Neural progenitor cell (in vitro differentiated cells): Measurements from ENCODE around the gene SLC28A1. TPM values are rescaled to one million over a fixed set of nuclear protein-coding genes. Genes with fewer than 3 reads are reported as not detected.

ENCODE experiments used
- DNase-seq: peaks from one replicate; pipeline ENCODE4 v3.0.0-alpha.2; 2016; ENCODE audit warnings: low spot score
- H2AFZ ChIP-seq: fragments of 200-600 bp; sonication (generic); replicated peaks from 2 replicates; pipeline ENCODE4 v1.6.1; 2016; ENCODE audit warnings: antibody characterized with exemption
- H3F3A ChIP-seq: fragments of 200-600 bp; sonication (generic); 2 replicates; pipeline ENCODE4 v1.6.1; 2016; ENCODE audit warnings: antibody characterized with exemption, low read depth
- H3K27ac ChIP-seq: fragments of 200-600 bp; sonication (generic); 2 replicates; pipeline ENCODE4 v1.5.1; 2016; ENCODE audit warnings: mild to moderate bottlenecking
- H3K27me3 ChIP-seq: fragments of 200-600 bp; sonication (generic); 2 replicates; pipeline ENCODE4 v1.6.1; 2016; ENCODE audit warnings: mild to moderate bottlenecking, moderate library complexity
- H3K36me3 ChIP-seq: fragments of 200-600 bp; sonication (generic); 2 replicates; pipeline ENCODE4 v1.5.1; 2016
- H3K4me1 ChIP-seq: fragments of 200-600 bp; sonication (generic); 2 replicates; pipeline ENCODE4 v1.6.1; 2016; ENCODE audit warnings: mixed run types
- H3K4me2 ChIP-seq: fragments of 200-600 bp; sonication (generic); 2 replicates; pipeline ENCODE4 v1.6.1; 2016
- H3K4me3 ChIP-seq: fragments of 200-600 bp; sonication (generic); 2 replicates; pipeline ENCODE4 v1.5.1; 2016
- H3K79me2 ChIP-seq: fragments of 200-600 bp; sonication (generic); 2 replicates; pipeline ENCODE4 v1.6.1; 2016; ENCODE audit warnings: low read depth
- H3K9ac ChIP-seq: fragments of 200-600 bp; sonication (generic); 2 replicates; pipeline ENCODE4 v1.6.1; 2016
- H3K9me3 ChIP-seq: fragments of 200-600 bp; sonication (generic); 2 replicates; pipeline ENCODE4 v1.5.1; 2016; ENCODE audit warnings: low read depth
- H4K20me1 ChIP-seq: fragments of 200-600 bp; sonication (generic); 2 replicates; pipeline ENCODE4 v1.6.1; 2016; ENCODE audit warnings: low read depth
- H3K27ac Mint-ChIP-seq: 3 replicates; pipeline ENCODE4 v1.8.0; 2021; ENCODE audit warnings: mixed read lengths
- H3K27me3 Mint-ChIP-seq: 2 replicates; pipeline ENCODE4 v1.8.0; 2022; ENCODE audit warnings: low read depth, mild to moderate bottlenecking, inconsistent platforms, moderate library complexity, mixed read lengths; ENCODE audit not compliant: insufficient read depth
- H3K36me3 Mint-ChIP-seq: 3 replicates; pipeline ENCODE4 v1.8.0; 2021; ENCODE audit warnings: mixed read lengths
- H3K4me1 Mint-ChIP-seq: 3 replicates; pipeline ENCODE4 v1.8.0; 2021; ENCODE audit warnings: mixed read lengths
- H3K4me3 Mint-ChIP-seq: 3 replicates; pipeline ENCODE4 v1.8.0; 2021; ENCODE audit warnings: mild to moderate bottlenecking, moderate library complexity, mixed read lengths
- H3K9me3 Mint-ChIP-seq: 3 replicates; pipeline ENCODE4 v1.8.0; 2020; ENCODE audit warnings: mixed read lengths
- EZH2 ChIP-seq: fragments of 200-600 bp; sonication (generic); IDR thresholded peaks from 2 replicates; pipeline ENCODE4 v1.6.1; 2017; ENCODE audit warnings: antibody characterized with exemption, mild to moderate bottlenecking, moderate library complexity
- EZH2phosphoT487 ChIP-seq: fragments of 200-600 bp; sonication (generic); IDR thresholded peaks from 2 replicates; pipeline ENCODE4 v1.6.1; 2017; ENCODE audit warnings: antibody characterized with exemption
- total RNA-seq: library from RNA; depleted of rRNA; stranded (reverse); fragments of >200 nt; gene quantifications from 2 replicates; pipeline ENCODE4 v1.2.3, GENCODE V29; 2015; ENCODE audit warnings: low replicate concordance
- TF ChIP-seq, protein P1 (sequence below): fragments of 200-600 bp; sonication (generic); IDR thresholded peaks from 2 replicates; pipeline ENCODE4 v1.5.1; 2017; ENCODE audit warnings: antibody characterized with exemption, mild to moderate bottlenecking

Gene SLC28A1
- total RNA-seq, 1 donor from 2014 or later, result not detected

DNA sequence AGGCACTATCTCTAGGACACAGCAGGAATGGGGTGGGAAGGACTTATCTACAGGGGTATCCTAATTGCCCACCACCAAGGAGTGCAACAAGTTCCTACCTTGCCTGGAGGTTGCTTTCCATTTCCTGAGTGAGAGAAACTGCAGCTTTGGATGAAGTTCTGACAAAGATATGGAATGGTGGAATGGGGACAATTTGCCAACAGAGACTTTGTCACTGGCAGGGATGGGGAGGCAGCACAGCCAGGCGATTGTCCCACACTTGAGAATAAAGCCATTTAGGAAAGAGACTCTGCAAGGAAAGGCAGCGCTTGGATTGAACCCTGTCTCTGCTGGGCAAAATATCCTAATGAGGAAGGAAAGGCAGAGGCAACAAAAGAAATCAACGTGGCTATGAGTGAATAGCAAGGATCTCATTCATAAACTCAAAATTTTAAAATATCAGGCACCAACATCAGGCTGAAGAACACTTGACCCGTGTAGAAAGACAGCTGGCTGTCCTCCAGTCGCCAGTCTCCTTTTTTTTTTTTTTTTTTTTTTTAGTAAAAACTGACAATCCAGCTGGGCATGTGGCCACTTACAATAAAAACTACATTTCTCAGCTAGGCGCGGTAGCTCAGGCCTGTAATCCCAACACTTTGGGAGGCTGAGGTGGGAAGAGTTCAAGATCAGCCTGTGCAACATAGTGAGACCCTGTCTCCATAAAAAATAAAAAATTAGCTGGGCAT lies 65.5 kb downstream of the SLC28A1 start:
- Histone ChIP-seq H4K20me1 (no peaks in the 10 kb centered on the region), H3K27me3 (no peaks in the 10 kb centered on the region), H2AFZ (no peak overlapping the region), H3K4me2 (no peak overlapping the region), H3K4me3 (no peak overlapping the region), H3K36me3 (no peaks in the 10 kb centered on the region), H3K4me1 (no peaks in the 10 kb centered on the region), H3K27ac (no peak overlapping the region), H3F3A (no peaks in the 10 kb centered on the region), H3K9me3 (no peaks in the 10 kb centered on the region), H3K79me2 (no peaks in the 10 kb centered on the region), H3K9ac (no peak overlapping the region)
- Mint-ChIP-seq H3K9me3 (no peaks in the 10 kb centered on the region), H3K36me3 (no peaks in the 10 kb centered on the region), H3K27me3 (peaks cover 11% of the 10 kb centered on the region), H3K4me3 (no peak overlapping the region), H3K4me1 (no peaks in the 10 kb centered on the region), H3K27ac (no peak overlapping the region)
- no peak for TF ChIP-seq EZH2
- TF ChIP-seq, protein P1, sequence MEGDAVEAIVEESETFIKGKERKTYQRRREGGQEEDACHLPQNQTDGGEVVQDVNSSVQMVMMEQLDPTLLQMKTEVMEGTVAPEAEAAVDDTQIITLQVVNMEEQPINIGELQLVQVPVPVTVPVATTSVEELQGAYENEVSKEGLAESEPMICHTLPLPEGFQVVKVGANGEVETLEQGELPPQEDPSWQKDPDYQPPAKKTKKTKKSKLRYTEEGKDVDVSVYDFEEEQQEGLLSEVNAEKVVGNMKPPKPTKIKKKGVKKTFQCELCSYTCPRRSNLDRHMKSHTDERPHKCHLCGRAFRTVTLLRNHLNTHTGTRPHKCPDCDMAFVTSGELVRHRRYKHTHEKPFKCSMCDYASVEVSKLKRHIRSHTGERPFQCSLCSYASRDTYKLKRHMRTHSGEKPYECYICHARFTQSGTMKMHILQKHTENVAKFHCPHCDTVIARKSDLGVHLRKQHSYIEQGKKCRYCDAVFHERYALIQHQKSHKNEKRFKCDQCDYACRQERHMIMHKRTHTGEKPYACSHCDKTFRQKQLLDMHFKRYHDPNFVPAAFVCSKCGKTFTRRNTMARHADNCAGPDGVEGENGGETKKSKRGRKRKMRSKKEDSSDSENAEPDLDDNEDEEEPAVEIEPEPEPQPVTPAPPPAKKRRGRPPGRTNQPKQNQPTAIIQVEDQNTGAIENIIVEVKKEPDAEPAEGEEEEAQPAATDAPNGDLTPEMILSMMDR, result no peak
- no peak for TF ChIP-seq EZH2phosphoT487
- DNase-seq, result no peak

DNA sequence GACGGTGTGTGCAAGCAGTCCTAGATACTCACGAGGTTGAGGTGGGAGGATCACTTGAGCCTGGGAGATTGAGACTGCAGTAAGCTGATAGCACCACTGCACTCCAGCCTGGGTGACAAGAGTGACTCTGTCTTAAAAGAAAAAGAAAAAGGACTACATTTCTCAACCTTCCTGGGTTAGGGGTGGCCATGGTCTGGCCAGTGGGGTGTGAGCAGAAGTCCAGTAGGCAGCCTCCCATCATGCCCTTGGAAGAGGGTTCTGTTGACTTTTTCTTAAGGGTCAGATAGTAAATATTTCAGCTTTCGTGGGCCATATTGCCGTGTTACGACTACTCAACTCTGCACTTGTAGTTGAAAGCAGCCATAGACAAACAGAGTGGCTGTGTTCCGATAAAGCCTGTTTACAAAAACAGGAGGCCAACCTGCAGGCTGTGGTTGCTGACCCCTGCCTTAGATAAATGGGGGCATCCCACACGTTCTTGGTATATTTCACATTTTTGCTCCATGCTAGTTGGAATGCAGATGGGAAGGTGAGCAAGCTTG lies 66.2 kb downstream of the SLC28A1 start:
- H3K4me3 Mint-ChIP-seq, result no peak overlapping the region
- DNase-seq, result no peak
- Histone ChIP-seq H3K79me2 (no peaks in the 10 kb centered on the region), H3K27ac (no peak overlapping the region), H3K9me3 (no peaks in the 10 kb centered on the region), H3F3A (no peaks in the 10 kb centered on the region), H3K4me3 (no peak overlapping the region), H2AFZ (no peak overlapping the region), H3K9ac (no peak overlapping the region), H3K4me2 (no peak overlapping the region), H4K20me1 (no peaks in the 10 kb centered on the region), H3K4me1 (peaks cover 3% of the 10 kb centered on the region), H3K27me3 (no peaks in the 10 kb centered on the region), H3K36me3 (no peaks in the 10 kb centered on the region)
- H3K27me3 Mint-ChIP-seq, result peaks cover 11% of the 10 kb centered on the region
- no peak for TF ChIP-seq EZH2
- no peak for TF ChIP-seq EZH2phosphoT487
- TF ChIP-seq, protein P1, result no peak
- H3K36me3 Mint-ChIP-seq, result no peaks in the 10 kb centered on the region
- no peaks in the 10 kb centered on the region for H3K9me3 Mint-ChIP-seq
- no peak overlapping the region for H3K27ac Mint-ChIP-seq
- H3K4me1 Mint-ChIP-seq, result no peaks in the 10 kb centered on the region

DNA sequence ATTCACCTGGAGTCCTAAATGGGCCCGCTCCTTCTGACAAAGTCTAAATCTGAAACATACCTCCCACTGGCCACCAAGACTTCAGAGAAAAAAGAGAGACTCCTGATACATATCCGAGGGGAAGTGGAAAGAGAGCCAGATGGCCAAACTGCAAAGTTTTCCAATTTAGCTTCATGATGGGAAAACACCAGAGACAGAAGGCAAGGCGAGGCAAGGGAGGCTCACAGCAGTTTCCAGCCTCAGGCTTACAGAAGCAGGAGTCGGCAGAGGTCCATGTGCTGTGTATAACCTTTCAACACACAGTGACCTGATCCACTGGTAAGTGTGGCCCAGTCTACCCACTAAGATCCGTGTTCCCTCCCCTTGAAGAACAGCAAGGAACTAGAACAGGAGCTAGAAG lies 67.3 kb downstream of the SLC28A1 start:
- Histone ChIP-seq H3F3A (no peaks in the 10 kb centered on the region), H3K36me3 (no peaks in the 10 kb centered on the region), H3K9me3 (no peaks in the 10 kb centered on the region), H3K27ac (no peak overlapping the region), H3K4me2 (no peak overlapping the region), H2AFZ (no peak overlapping the region), H3K4me1 (peaks cover 3% of the 10 kb centered on the region), H3K79me2 (no peaks in the 10 kb centered on the region), H3K27me3 (no peaks in the 10 kb centered on the region), H3K4me3 (no peak overlapping the region), H3K9ac (no peak overlapping the region), H4K20me1 (no peaks in the 10 kb centered on the region)
- H3K36me3 Mint-ChIP-seq, result no peaks in the 10 kb centered on the region
- no peak for DNase-seq
- H3K9me3 Mint-ChIP-seq, result no peaks in the 10 kb centered on the region
- no peak overlapping the region for H3K27ac Mint-ChIP-seq
- H3K4me1 Mint-ChIP-seq, result peaks cover 4% of the 10 kb centered on the region
- no peak for TF ChIP-seq EZH2
- no peak for TF ChIP-seq EZH2phosphoT487
- TF ChIP-seq, protein P1, result no peak
- no peak overlapping the region for H3K4me3 Mint-ChIP-seq
- H3K27me3 Mint-ChIP-seq, result peaks cover 16% of the 10 kb centered on the region
